Progenitor cell of endocrine pancreas (in vitro differentiated cells): ENCODE measurements around the gene HMX2. TPM values are rescaled to one million over a fixed set of nuclear protein-coding genes. Genes with fewer than 3 reads are reported as not detected.

Source experiments
- DNase-seq: peaks from one replicate; pipeline ENCODE4 v3.0.0; 2021; ENCODE audit warnings: low spot score; ENCODE audit not compliant: unreplicated experiment
- H3K27ac Mint-ChIP-seq: 2 replicates; pipeline ENCODE4 v1.8.0; 2021; ENCODE audit warnings: mild to moderate bottlenecking, moderate library complexity, mixed read lengths
- H3K27me3 Mint-ChIP-seq: 2 replicates; pipeline ENCODE4 v1.8.0; 2021; ENCODE audit warnings: mixed read lengths
- H3K36me3 Mint-ChIP-seq: 2 replicates; pipeline ENCODE4 v1.8.0; 2022; ENCODE audit warnings: mixed read lengths; ENCODE audit not compliant: insufficient read depth
- H3K4me1 Mint-ChIP-seq: 2 replicates; pipeline ENCODE4 v1.8.0; 2021; ENCODE audit warnings: low read depth, mixed read lengths
- H3K4me3 Mint-ChIP-seq: 2 replicates; pipeline ENCODE4 v1.8.0; 2021; ENCODE audit warnings: low read depth, mild to moderate bottlenecking, moderate library complexity, mixed read lengths
- H3K9me3 Mint-ChIP-seq: 2 replicates; pipeline ENCODE4 v1.8.0; 2021; ENCODE audit warnings: low read depth, mixed read lengths
- total RNA-seq: library from RNA; stranded (reverse); gene quantifications from 2 replicates; pipeline ENCODE4 v1.2.1, GENCODE V29; 2021
- TF ChIP-seq, protein P1 (sequence below): fragments of 200-600 bp; sonication (generic); IDR thresholded peaks from one replicate; pipeline ENCODE4 v1.5.0; 2021; ENCODE audit warnings: antibody characterized with exemption, mild to moderate bottlenecking; ENCODE audit not compliant: unreplicated experiment

The HMX2 gene
- total RNA-seq, 1 donor from 2014 or later, result not detected

DNA sequence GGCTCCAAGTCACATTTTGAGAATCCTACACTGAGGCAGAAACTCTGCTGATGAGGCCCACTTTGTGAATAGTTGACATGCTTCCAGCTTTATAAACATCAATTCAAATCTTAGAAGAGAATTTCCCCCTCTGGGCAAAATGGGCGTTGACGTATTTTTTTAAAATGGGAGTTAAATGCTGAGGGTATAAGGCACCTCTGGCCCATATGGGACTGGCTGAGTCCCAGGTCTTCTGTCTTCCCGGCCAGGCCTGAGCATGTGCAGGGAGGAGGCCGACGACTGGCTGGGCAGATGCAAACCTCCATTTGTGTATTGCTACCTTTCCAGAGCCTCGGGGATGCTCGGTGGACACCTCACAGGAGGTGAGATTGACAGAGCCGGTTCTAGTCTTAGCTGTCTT, 44.0 kb downstream of the HMX2 start:
- DNase-seq, result no peak
- H3K27me3 Mint-ChIP-seq, result no peaks in the 10 kb centered on the region
- TF ChIP-seq, protein P1, sequence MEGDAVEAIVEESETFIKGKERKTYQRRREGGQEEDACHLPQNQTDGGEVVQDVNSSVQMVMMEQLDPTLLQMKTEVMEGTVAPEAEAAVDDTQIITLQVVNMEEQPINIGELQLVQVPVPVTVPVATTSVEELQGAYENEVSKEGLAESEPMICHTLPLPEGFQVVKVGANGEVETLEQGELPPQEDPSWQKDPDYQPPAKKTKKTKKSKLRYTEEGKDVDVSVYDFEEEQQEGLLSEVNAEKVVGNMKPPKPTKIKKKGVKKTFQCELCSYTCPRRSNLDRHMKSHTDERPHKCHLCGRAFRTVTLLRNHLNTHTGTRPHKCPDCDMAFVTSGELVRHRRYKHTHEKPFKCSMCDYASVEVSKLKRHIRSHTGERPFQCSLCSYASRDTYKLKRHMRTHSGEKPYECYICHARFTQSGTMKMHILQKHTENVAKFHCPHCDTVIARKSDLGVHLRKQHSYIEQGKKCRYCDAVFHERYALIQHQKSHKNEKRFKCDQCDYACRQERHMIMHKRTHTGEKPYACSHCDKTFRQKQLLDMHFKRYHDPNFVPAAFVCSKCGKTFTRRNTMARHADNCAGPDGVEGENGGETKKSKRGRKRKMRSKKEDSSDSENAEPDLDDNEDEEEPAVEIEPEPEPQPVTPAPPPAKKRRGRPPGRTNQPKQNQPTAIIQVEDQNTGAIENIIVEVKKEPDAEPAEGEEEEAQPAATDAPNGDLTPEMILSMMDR, result no peak
- no peaks in the 10 kb centered on the region for H3K36me3 Mint-ChIP-seq
- H3K4me1 Mint-ChIP-seq, result no peaks in the 10 kb centered on the region
- no peak overlapping the region for H3K27ac Mint-ChIP-seq
- no peak overlapping the region for H3K4me3 Mint-ChIP-seq
- no peaks in the 10 kb centered on the region for H3K9me3 Mint-ChIP-seq

DNA sequence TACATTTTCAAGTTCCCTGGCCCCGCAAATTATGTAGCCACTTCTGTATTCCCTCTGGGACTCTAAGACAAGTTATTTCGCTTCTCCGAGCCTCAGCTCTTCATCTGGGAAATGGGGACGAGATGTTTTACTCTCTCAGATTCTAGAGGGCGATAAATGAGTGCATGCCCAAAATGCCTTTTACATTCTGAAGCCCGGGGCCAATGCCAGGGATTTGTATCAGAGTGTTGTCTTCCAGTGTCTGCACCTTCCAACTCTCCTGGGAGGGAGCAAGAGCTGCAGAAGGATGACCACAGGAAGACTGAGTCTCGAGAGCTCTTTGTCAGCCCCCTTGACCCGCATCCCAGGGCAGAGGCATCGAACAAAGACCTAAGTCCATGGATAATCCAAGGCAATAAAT, 46.1 kb downstream of the HMX2 start:
- no peaks in the 10 kb centered on the region for H3K36me3 Mint-ChIP-seq
- no peaks in the 10 kb centered on the region for H3K9me3 Mint-ChIP-seq
- TF ChIP-seq, protein P1, result no peak
- DNase-seq, result no peak
- no peak overlapping the region for H3K4me3 Mint-ChIP-seq
- H3K27me3 Mint-ChIP-seq, result no peaks in the 10 kb centered on the region
- no peak overlapping the region for H3K27ac Mint-ChIP-seq
- H3K4me1 Mint-ChIP-seq, result no peaks in the 10 kb centered on the region

Other genes starting within 250 kb of the HMX2 start
- not detected in 2 replicates for gene FAM24A, start 237.5 kb upstream of the HMX2 start, total RNA-seq
- gene C10orf88, start 193.9 kb upstream of the HMX2 start, total RNA-seq, result 13.5 and 14.7 TPM in 2 replicates
- 6.1 and 6.3 TPM in 2 replicates for gene PSTK, start 167.7 kb upstream of the HMX2 start, total RNA-seq
- 11.6 and 14.6 TPM in 2 replicates for gene IKZF5, start 139.3 kb upstream of the HMX2 start, total RNA-seq
- 22.4 and 26.0 TPM in 2 replicates for gene ACADSB, start 139.1 kb upstream of the HMX2 start, total RNA-seq
- not detected in 2 replicates for gene HMX3, start 12.2 kb upstream of the HMX2 start, total RNA-seq
- gene BUB3, start 6.3 kb downstream of the HMX2 start, total RNA-seq, result 92.3 and 93.2 TPM in 2 replicates